Measurements from ENCODE around the gene BACE1-AS.
"Not testable (repeated sequence)": the region's sequence is repeated elsewhere in the genome, so short reads cannot be mapped to it uniquely, and the experiment has no call there.

The BACE1-AS gene

GRCh38 chr11:117290809-117291396, at the start of gene BACE1-AS:
TSS of gene BACE1-AS (plus strand) at chr11:117291346.
- no peak for DNase-seq

GRCh38 chr11:117248341-117248740, 42.8 kb upstream of the BACE1-AS start:
- no peak for DNase-seq

- no peak for DNase-seq
These were observed 41.6 kb upstream of the BACE1-AS start for GRCh38 chr11:117249571-117249970.

- no peak for DNase-seq
These were observed 39.6 kb upstream of the BACE1-AS start for GRCh38 chr11:117251506-117251905.

- DNase-seq, result no peak
These were observed 35.2 kb upstream of the BACE1-AS start for GRCh38 chr11:117255966-117256365.

GRCh38 chr11:117256573-117256972, 34.6 kb upstream of the BACE1-AS start:
- no peak for DNase-seq

- DNase-seq, result no peak
These were observed 32.6 kb upstream of the BACE1-AS start for GRCh38 chr11:117258576-117258975.

GRCh38 chr11:117259417-117259816, 31.7 kb upstream of the BACE1-AS start:
- no peak for DNase-seq

- not testable (repeated sequence) for DNase-seq
These were observed 26.4 kb upstream of the BACE1-AS start for GRCh38 chr11:117264624-117265323.

- no peak for DNase-seq
These were observed 25.4 kb upstream of the BACE1-AS start for GRCh38 chr11:117265745-117266144.

- DNase-seq, result no peak
These were observed 21.3 kb upstream of the BACE1-AS start for GRCh38 chr11:117269856-117270255.

GRCh38 chr11:117271208-117271607, 19.9 kb upstream of the BACE1-AS start:
- DNase-seq, result no peak

GRCh38 chr11:117272175-117272574, 19.0 kb upstream of the BACE1-AS start:
- DNase-seq, result not testable (repeated sequence)

GRCh38 chr11:117273550-117274289, 17.4 kb upstream of the BACE1-AS start:
- no peak for DNase-seq

GRCh38 chr11:117278347-117278746, 12.8 kb upstream of the BACE1-AS start:
- DNase-seq, result no peak

- no peak for DNase-seq
These were observed 11.3 kb upstream of the BACE1-AS start for GRCh38 chr11:117279711-117280376.

- no peak for DNase-seq
These were observed 10.0 kb upstream of the BACE1-AS start for GRCh38 chr11:117281159-117281558.

GRCh38 chr11:117281869-117282268, 9.3 kb upstream of the BACE1-AS start:
- no peak for DNase-seq

- DNase-seq, result no peak
These were observed 8.2 kb upstream of the BACE1-AS start for GRCh38 chr11:117282956-117283355.

GRCh38 chr11:117284053-117284452, 7.1 kb upstream of the BACE1-AS start:
- DNase-seq, result no peak

- no peak for DNase-seq
These were observed 4.6 kb upstream of the BACE1-AS start for GRCh38 chr11:117286588-117286987.

- DNase-seq, result no peak
These were observed 3.5 kb upstream of the BACE1-AS start for GRCh38 chr11:117287668-117288067.

GRCh38 chr11:117289795-117290194, 1.4 kb upstream of the BACE1-AS start:
- DNase-seq, result no peak

Measured in SHP77 treated with DMSO at 0.1 percent for 48 hours (cell line).